Mucosa of stomach (tissue), 1 donor: ENCODE results near the gene RBM43.
"Not testable (repeated sequence)": the region's sequence is repeated elsewhere in the genome, so short reads cannot be mapped to it uniquely, and the experiment has no call there.

Experiments
- H3K27me3 ChIP-seq: one replicate; pipeline ENCODE4 v1.7.0; 2013; ENCODE audit warnings: mild to moderate bottlenecking, low read length; ENCODE audit not compliant: control insufficient read depth, insufficient read depth
- H3K36me3 ChIP-seq: one replicate; pipeline ENCODE4 v1.7.0; 2013; ENCODE audit warnings: low read length; ENCODE audit not compliant: control insufficient read depth, insufficient read depth
- H3K4me1 ChIP-seq: one replicate; pipeline ENCODE4 v1.7.0; 2013; ENCODE audit warnings: mild to moderate bottlenecking, low read length; ENCODE audit not compliant: control insufficient read depth, insufficient read depth
- H3K4me3 ChIP-seq: one replicate; pipeline ENCODE4 v1.7.0; 2013; ENCODE audit warnings: low read length
- H3K9ac ChIP-seq: one replicate; pipeline ENCODE4 v1.7.0; 2013; ENCODE audit warnings: mild to moderate bottlenecking, low read length, moderate library complexity
- H3K9me3 ChIP-seq: one replicate; pipeline ENCODE4 v1.7.0; 2013; ENCODE audit warnings: mild to moderate bottlenecking, low read length, moderate library complexity; ENCODE audit not compliant: control insufficient read depth
- donor health status: Pancreatic carcinoma.

The RBM43 gene

DNA sequence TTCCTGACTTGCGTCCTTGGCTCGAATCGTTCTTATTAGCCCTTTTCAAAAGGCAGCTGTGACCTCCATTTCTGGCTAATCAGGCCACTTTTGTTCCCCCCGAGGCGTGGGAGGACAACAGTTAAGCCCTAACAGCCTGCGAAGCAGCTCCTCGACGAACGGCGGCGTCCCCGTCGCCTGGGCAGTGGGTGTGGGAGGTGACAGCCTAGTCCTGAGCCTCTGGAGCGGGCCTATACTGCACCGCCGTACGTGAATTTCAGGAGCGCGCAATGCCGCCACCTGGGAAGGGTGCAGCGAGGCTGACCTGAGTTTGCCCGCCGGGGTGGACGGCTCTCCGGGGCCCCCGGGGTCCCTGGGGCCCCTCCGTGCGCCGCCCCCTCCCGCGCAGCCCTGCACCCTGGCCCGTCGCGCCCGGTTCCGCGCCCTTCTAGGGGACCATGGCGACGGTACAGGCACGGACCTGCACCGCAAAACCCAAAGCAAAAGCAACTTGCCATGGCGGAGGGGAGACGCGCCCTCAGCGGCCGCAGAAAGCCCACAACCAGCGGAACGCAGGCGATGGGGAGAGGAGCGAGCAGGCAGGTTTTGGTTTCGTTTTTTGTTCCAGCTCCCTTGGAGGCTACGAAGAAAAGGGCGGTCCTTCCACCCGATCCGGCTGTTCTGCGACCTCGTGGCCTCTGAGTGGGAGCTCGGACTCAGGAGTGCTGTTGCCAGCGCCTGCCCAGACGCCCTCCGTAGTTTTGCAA is at the start of gene RBM43:
Gene RBM43, minus strand, starts transcription at position 633 of the 746 bp plus-strand sequence. Its CDS starts 136 bp downstream, at position 497.
- no peaks in the 10 kb centered on the region for H3K36me3 ChIP-seq
- peak within 1 kb of the TSS; percentile 98 for H3K9ac ChIP-seq
- H3K4me3 ChIP-seq = peak within 1 kb of the TSS; percentile 93
- H3K27me3 ChIP-seq = no peaks in the 10 kb centered on the region
- H3K9me3 ChIP-seq = no peaks in the 10 kb centered on the region
- no peaks in the 10 kb centered on the region for H3K4me1 ChIP-seq

DNA sequence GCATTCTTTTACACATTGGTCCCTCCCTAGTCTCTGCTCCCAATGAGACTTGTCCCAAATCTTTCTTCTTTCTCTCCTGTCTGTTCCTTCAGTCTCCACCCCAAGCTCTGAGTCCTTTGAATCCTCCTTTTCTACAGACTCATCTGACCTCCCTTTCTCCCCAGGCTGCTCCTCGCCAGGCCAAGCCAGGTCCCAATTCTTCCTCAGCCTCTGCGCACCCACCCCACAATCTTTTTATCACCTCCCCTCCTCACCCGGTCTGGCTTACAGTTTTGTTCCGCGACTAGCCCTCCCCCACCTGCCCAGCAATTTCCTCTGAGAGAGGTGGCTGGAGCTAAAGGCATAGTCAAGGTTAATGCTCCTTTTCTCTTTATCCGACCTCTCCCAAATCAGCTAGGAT is 48.6 kb upstream of the RBM43 start:
- not testable (repeated sequence) for H3K4me3 ChIP-seq, H3K27me3 ChIP-seq, H3K4me1 ChIP-seq, H3K36me3 ChIP-seq, H3K9ac ChIP-seq, H3K9me3 ChIP-seq

DNA sequence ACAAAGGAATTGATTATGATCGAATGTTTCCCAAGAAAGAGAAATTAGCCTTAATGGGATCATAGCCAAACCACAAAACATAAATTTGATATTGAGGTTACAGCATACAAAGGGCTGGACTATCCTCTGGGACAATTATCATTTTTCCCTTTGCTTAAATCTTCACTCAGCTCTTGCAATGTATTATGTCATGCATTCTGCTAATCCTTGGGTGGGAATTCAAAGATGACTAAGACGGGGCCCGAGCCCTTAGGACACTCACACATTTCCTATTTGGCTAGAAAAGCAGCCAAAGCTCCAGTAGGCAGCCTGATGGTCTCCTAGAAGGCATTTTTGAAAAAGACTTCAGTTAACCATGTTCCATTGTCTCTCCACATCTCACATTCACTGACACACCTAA is 45.0 kb upstream of the RBM43 start:
- Histone ChIP-seq H3K36me3 (no peaks in the 10 kb centered on the region), H3K9me3 (no peaks in the 10 kb centered on the region), H3K9ac (no peak overlapping the region), H3K4me3 (no peak overlapping the region), H3K4me1 (no peaks in the 10 kb centered on the region), H3K27me3 (no peaks in the 10 kb centered on the region)

DNA sequence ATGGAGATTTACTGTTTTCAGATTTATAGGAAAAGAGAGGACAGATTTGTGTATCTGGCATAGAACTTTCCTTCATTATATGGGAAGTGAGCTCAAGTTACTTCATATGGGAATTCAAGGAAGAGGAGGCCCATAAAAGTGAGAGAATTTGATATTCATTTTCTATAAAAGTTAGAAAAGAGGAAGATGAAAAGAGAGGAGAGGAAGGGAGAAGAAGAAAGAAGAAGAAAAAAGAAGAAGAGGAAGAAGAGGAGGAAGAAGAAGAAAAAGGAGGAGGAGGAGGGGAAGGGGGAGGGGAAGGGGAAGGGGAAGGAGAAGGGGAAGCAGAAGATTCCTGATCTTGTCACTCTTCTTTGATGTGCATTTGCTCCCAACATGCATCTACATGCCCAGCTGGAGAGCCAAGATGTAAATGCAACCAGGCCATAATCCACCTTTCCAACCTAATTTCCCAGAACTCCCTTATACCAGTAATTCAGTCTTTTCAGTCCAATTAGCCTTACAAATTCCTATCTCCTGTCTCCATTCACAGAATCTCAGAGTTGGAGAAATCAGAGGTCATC is 43.5 kb upstream of the RBM43 start:
- no peak overlapping the region for H3K9ac ChIP-seq
- no peaks in the 10 kb centered on the region for H3K9me3 ChIP-seq
- no peak overlapping the region for H3K4me3 ChIP-seq
- no peaks in the 10 kb centered on the region for H3K27me3 ChIP-seq
- H3K36me3 ChIP-seq = no peaks in the 10 kb centered on the region
- H3K4me1 ChIP-seq = no peaks in the 10 kb centered on the region

DNA sequence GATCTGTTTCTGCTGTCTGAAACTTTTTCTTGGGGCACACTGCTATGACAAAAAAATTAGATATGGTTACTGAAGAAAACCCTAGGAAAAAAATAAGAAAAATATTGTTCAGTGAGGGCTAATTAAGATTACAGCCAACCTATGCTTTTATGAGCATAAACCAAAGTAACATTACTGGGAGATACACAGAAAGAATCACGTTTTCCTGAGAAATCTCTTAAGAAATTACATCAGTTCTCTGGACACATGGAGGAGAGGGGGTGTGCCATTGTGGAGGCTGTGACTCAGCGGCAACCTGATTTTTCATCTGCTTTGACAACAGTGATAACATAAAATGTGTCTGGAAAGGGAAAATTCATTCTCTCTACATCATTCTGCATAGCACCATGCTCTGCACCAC is 41.2 kb upstream of the RBM43 start:
- no peaks in the 10 kb centered on the region for H3K36me3 ChIP-seq
- H3K4me3 ChIP-seq = no peak overlapping the region
- H3K4me1 ChIP-seq = no peaks in the 10 kb centered on the region
- H3K9ac ChIP-seq = no peak overlapping the region
- H3K9me3 ChIP-seq = no peaks in the 10 kb centered on the region
- no peaks in the 10 kb centered on the region for H3K27me3 ChIP-seq

DNA sequence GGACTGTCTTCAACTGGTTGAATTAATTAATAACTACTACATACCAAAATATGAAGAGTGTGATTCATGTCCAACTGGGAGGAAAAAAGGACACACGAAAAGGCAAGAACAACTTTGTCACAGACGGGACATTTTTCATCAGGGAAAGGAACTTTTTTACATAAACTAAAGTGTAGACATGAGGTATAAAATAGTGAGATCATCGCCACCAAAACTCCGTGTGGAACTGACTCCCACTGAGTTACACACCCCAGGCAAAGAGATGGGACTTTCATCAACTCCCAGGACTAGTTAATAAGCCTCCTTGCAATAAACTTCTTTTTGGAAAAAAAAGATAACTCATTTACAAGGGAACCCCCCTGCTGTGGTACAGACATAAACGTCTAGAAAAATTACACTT is 40.7 kb upstream of the RBM43 start:
- H3K4me1 ChIP-seq = no peaks in the 10 kb centered on the region

DNA sequence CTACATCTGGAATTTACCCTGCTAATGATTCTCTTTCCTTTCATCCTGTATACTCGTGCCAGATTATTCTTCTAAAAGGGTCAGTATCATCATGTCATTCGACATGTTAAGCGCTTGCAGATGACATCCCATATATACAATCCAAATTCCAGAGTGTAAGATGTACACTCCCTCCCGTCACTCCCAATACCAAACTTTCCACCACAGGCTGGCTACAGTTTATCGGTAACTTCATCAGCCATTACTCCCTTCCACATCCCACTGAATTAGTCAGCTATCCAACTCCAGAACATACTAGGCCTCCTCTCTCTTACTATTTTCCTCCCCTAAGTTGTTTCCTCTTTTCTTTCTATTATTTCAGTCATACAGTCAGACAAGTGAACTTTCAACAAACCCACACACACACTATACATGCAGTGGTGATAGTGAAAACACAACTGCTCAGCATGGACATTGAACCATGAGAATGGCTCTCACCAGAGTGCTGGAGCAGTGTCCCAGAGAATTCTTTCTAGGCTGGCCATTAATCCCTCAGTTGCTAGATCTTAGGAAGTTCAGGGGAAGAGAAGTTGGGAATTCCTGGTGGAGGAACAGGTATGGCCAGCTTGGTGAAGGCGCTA is 38.4 kb upstream of the RBM43 start:
- Histone ChIP-seq H3K4me3 (no peak overlapping the region), H3K27me3 (no peaks in the 10 kb centered on the region), H3K9me3 (no peaks in the 10 kb centered on the region), H3K36me3 (no peaks in the 10 kb centered on the region), H3K9ac (no peak overlapping the region), H3K4me1 (no peaks in the 10 kb centered on the region)

More for the DNA sequence above, 40.7 kb upstream of the RBM43 start:
- no peaks in the 10 kb centered on the region for H3K9me3 ChIP-seq
- H3K36me3 ChIP-seq = no peaks in the 10 kb centered on the region
- no peak overlapping the region for H3K4me3 ChIP-seq
- no peak overlapping the region for H3K9ac ChIP-seq
- H3K27me3 ChIP-seq = no peaks in the 10 kb centered on the region

DNA sequence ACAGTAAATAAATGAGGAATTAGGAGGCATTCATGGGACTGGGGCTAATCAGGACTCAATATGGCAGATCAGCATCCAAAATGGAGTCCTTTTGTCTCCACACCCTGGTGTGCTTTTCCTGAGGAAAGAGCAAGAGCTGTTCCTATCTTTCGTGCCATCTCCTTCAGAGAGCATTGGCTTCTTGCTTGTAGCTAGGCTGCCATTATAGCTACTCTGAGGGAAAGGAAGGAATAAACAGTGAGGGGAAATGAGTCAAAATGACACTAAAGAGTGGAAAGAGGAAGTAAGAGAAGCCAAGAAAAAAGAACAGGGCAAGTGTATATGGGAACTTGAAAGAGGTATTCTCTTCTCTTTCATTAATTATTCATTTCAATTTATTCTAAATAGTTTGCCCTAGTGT is 36.2 kb upstream of the RBM43 start:
- H3K4me3 ChIP-seq = no peak overlapping the region
- no peaks in the 10 kb centered on the region for H3K27me3 ChIP-seq
- H3K4me1 ChIP-seq = no peaks in the 10 kb centered on the region
- H3K9me3 ChIP-seq = no peaks in the 10 kb centered on the region
- H3K9ac ChIP-seq = no peak overlapping the region
- no peaks in the 10 kb centered on the region for H3K36me3 ChIP-seq

DNA sequence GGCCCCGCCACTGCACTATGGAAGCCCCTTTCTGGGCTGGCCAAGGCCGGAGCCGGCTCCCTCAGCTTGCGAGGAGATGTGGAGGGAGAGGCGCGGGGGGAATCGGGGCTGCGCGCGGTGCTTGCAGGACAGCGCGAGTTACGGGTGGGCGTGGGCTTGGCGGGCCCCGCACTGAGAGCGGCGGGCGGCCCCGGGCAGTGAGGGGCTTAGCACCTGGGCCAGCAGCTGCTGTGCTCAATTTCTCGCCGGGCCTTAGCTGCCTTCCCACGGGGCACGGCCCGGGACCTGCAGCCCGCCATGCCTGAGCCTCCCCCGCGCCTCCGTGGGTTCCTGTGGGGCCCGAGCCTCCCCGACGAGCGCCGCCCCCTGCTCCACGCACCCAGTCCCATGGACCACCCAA is 34.3 kb upstream of the RBM43 start:
- not testable (repeated sequence) for H3K36me3 ChIP-seq, H3K4me3 ChIP-seq, H3K4me1 ChIP-seq, H3K27me3 ChIP-seq, H3K9me3 ChIP-seq, H3K9ac ChIP-seq

DNA sequence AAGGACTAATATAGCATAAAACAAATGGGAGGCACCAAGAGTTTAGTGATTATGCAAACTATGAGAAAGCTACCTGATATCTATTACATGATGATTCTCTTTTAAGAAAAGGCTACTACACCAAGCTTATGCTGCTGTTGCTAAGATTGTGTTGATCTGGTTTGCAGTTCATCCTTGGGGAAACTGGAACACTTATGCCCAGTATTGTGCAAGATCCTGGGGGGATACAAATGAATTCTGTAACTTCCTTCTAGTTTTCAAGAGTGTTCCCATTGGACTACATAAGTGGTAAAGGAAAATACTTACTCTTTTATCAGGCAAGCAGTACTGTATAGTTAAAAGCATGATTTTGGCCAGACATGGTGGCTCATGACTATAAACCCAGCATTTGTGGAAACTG is 30.9 kb upstream of the RBM43 start:
- Histone ChIP-seq H3K9ac (no peak overlapping the region), H3K4me1 (peaks cover 16% of the 10 kb centered on the region), H3K36me3 (no peaks in the 10 kb centered on the region), H3K27me3 (no peaks in the 10 kb centered on the region), H3K9me3 (no peaks in the 10 kb centered on the region), H3K4me3 (no peak overlapping the region)

DNA sequence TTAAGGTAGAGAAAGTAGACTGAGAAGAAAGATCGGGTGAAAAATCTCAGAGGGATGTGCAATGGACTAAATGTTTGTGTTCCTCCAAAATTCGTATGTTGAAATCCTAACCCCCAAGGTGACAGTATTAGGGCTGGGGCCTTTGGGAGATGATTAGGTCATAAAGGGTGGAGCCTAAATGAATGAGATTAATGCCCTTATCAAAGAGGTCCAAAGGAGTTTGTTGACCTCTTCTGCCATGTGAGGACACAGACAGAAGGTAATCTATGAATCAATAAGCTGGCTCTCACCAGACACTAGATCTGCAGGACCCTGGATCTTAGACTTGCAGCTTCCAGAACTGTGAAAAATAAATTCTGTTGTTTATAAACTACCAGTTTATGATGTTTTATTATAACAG is 30.5 kb upstream of the RBM43 start:
- peaks cover 20% of the 10 kb centered on the region for H3K4me1 ChIP-seq
- H3K9ac ChIP-seq = no peak overlapping the region
- H3K36me3 ChIP-seq = no peaks in the 10 kb centered on the region
- no peaks in the 10 kb centered on the region for H3K27me3 ChIP-seq
- H3K4me3 ChIP-seq = no peak overlapping the region
- no peaks in the 10 kb centered on the region for H3K9me3 ChIP-seq

DNA sequence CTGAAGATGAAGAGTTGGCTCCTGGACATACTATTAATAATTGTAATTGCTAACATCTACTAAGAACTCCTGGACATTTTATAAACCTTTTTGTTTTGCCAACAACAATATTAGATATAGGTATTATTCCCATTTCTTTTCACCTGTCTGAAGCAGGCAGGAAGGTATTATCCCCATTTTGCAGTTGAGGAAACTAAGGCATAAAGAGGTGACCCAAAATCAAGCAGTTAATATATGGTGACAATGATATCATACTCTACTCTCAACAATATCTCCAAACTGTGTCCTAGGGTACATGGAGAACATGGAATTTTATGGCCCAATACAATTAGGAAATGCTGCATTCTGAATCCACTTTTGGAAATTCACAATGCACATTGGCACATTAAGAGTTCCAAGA is 29.6 kb upstream of the RBM43 start:
- Histone ChIP-seq H3K4me3 (no peak overlapping the region), H3K4me1 (peaks cover 20% of the 10 kb centered on the region), H3K9me3 (no peaks in the 10 kb centered on the region), H3K36me3 (no peaks in the 10 kb centered on the region), H3K9ac (no peak overlapping the region), H3K27me3 (no peaks in the 10 kb centered on the region)
